Stimulated activated CD4-positive, alpha-beta T cell treated with anti-CD3 and anti-CD28 coated beads, Interleukin-4, amount 100 ng/mL, for 1 hour (primary cell): Measurements from ENCODE around the gene SLC44A1.

ENCODE experiments used
- DNase-seq: peaks from one replicate; pipeline ENCODE4 v3.0.0-alpha.2; 2020

Gene SLC44A1

DNA sequence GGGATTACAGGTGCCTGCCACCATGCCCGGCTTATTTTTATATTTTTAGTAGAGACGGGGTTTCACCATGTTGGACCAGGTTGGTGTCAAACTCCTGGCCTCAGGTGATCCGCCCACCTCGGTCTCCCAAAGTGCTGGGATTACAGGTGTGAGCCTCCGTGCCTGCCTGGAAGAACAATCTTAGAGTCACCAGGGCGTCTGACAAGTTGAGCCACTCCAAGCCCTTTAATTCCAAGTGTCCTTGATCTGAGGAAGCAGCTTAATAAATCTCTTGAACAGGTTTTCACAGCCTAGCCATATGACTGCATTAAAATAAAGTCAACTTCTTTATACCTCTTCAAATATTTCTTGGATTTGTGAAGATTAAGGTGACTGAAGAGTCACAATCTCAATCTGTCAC lies 31.5 kb downstream of the SLC44A1 start:
- no peak for DNase-seq

DNA sequence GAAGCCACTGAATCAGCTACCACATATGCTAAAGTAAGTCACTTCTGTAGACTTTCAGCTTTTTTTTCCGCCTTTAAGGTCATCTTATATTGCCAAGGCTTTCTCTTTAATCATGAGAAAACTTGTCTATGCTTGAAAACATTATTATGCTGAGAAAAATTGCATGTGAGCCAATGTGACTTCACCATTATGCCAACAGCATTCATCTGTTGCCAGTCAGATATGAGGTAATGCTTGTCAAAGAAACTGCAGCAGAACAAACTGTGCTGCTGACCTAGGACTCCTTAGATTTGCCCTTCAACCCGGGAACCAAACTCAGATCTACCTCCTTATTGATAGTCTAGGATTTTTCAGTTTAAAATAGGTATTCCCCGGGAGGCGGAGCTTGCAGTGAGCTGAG lies 34.3 kb downstream of the SLC44A1 start:
- no peak for DNase-seq

DNA sequence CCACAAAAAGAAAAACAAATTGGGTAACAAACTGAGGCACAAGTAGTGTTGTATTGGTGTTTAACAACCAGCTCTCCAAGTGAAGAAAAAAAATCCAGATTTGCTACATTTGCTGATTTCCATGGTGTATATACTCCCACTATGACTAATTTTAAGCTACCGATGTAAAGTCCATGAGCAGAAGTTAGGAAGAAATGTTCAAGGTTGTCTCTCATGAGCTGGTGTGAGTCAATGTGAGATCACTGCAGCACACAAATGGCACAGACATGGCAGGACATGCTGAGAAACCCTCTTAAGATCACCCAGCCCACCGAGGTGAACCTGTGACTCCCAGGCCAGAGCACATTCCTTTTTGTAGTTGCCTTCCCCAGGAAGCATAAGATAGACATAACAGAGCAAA lies 36.2 kb downstream of the SLC44A1 start:
- no peak for DNase-seq

DNA sequence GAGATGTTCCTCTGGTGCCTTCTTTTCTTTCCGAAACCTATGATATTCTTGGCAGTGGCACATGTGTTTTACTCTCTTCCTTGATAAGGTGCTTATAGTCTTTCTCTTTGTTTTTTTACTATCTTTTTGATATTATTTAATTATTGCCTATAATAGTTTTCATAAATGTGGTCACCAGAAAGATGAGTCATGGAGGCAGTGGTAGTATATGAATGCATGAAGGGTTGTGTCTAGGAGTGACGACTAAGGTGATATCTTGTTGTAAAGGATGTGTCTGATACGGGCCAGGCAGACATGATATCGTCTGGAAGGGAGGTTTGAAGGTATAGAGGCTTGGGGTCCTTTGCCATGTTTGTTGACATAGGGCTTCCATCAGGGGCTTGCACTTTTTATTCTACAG lies 36.8 kb downstream of the SLC44A1 start:
- no peak for DNase-seq

DNA sequence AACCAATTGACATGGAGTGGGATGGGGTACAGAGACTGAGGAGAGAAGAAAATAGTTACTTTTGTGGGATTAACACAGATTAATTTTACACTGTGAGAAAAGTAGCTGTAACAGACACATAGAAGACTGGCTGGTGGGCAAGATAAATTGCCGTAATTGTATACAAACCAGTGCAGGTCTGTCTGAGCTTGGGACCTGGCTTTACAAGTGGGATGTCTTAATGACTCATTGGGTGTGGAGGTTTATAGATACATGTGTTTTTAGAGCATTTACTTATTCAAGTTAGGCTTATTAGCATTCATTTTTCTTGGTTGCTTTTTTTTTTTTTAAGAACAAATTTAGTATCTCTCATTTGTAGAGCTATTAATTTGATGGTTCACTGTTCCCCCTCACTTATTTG lies 37.5 kb downstream of the SLC44A1 start:
- no peak for DNase-seq

DNA sequence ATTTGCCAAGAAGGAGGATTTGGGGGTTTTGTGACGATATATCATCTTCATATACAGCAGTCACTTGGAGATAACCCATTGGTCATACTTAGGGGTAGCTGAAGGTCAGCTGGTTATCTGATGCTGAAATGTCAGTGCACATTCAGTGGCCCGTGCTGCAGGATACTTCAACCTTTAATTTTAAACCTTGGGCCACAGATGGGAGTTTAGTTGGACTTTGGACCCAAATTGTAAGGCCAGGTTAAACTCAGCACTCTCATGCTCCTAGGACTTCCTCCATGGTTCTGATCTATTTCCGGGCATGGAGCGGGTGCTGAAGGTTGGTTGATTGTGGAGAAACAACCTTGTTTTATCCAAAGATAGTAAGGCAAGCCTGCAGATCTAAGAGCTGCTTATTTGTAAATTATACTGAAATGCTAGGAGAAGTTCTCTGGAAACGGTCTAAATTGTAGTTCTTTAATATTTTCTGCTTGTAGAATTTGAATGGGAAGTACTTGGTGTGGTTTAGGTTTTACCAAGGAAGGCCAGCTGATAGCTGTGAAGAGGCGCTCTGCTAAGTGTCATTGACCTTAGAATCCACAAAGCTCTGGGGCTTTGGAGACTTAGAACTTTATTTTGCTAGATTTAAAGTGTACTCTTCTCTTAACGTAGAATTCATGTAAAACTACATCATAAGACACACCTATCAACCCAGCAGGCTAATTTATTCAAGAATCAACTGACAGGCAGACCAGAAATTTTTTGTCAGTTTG lies 38.6 kb downstream of the SLC44A1 start:
- DNase-seq, result no peak

DNA sequence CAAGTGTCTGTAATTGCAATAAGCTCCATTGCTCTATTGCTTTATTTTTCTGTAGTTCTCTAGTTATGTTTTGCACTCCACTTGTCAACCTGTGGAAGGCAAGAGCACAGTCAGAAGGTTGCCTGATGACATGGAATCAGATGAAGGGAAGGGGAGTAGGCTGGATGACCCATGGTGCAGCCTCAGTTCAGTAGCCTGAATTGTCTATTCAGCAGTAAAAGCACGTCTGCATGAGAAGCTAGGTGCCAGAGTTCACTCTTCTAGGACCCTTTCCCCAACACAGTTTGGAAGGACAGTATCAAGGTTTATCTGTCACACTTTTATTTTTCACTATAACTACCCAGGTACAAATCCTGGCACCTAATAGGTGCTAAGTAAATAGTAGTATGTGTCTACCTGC lies 39.3 kb downstream of the SLC44A1 start:
- DNase-seq, result no peak

DNA sequence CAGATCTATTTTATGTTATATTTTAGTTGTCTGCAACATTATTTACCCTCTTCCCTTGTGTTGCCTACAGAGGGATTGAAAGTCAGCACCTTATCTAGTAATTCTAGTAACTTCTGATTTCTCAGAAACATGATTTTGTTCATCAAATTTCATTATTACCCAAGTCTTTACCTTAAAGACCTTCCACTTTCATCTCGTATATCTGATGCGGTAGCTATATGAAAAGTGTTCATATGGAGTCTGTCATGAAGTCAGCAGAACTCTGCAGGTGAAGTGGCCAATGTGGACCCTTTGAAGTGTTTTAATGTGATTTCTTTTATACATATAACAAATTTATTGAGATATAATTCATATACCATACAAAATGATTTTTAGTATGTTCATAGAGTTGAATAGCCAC lies 40.0 kb downstream of the SLC44A1 start:
- DNase-seq, result no peak

DNA sequence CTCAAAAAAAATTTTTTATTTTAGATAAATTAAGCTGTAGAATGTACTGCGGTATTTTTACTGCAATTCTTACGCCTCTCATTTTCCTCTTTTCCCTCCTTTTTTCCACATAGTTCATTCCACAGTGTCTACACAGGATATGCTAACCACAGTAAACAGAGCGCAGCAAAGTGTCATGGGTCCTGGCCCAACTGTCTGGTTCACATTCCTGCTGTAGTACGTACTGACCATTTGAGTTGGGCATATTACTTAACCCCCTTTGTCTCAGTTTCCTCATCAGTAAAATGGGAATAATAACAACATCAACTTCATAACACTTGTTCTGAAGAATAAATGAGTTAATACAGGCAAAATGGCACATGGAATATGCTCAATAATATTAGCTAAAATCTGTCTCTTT lies 41.6 kb downstream of the SLC44A1 start:
- no peak for DNase-seq

DNA sequence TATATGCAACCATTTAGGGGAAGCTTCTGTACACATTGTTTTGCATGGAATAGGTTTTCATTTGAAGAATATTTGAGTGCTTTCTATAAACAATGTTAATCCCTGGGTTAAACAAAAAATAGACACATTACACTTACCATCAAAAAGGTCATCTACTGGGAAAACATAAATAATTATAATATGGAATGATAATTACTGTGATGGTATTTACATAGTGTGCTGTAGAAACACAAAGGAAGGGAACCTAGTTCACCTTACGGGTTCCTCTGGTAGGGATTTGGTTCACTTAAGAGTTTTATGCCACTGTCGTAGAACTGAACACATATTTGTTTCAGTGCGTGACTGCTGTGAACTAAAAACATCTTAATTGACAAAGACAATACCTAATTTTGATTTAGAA lies 44.9 kb downstream of the SLC44A1 start:
- no peak for DNase-seq

DNA sequence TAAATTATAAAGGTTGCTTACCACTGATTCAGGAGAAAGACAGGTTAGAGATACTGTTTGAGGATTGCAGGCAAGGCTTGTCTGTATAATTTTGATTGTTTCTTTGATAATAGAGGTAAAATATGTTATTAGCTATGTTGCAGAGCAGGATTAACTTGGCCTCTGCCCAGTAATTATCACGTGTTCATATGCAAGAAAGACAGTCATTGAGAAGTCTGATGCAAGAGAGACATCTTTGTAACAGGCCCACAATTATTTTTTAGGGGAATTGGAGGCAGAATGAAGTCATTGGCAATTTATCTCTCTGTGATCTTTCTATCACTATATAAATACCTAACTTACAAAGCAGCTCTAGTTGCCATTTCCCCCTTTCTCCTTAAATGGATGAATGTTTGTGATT lies 46.0 kb downstream of the SLC44A1 start:
- no peak for DNase-seq

DNA sequence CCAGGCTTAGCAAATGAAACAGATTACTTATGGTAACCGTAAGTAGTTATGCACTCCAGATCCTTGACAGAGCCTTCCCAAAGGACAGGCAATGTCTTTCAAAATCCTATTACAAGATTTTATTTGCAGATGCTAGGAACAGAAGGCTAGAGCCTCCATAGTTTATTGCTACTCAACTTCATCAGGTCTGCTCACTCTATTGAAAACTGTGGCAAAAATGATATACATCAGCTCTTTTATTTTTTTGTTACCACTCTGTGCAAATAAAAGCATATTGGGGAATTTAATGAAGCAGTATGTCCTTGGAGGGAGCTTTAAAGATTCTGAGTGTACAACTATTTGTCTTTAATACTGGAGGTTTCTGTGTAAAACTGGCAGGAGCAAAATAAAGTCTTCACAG lies 46.5 kb downstream of the SLC44A1 start:
- DNase-seq, result no peak

DNA sequence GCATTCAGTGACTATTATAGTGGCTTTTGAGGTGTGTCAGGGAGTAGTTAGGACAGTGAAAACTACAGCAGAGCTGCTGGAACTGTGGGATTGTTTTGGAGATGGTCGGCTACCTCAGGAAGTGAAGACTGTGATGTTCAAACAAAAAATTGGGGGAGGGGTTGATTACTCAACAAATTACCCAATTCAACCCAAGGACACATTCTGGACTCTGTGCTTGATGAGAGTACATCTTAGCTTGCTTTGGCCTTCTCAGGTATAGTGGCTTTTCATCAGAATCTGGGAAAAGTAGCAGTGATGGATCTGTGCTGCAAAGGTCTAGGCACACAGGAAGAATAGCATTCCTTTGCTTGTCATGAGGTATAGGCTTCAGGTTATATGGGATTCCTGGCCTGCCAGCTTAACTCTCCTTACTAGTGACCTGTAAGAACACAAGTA lies 47.0 kb downstream of the SLC44A1 start:
- no peak for DNase-seq

DNA sequence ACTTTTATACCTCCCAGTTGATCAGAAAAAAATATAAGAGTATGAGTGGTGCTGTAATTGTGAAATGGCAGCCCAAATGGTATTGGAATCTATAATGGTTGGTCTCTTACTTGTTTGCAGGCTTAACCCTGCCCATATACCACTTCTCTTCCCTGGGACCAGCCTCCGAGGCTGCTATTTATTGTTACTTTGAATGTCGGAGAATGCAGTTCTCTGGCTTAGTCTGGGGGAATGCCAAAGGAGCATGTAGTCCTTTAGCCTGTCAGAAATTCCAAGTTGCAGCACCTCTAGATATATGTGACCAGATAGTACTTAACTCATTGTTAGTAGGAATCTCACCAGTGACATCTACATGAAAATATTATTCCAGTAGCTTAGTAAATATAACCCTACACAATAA lies 47.5 kb downstream of the SLC44A1 start:
- DNase-seq, result no peak

DNA sequence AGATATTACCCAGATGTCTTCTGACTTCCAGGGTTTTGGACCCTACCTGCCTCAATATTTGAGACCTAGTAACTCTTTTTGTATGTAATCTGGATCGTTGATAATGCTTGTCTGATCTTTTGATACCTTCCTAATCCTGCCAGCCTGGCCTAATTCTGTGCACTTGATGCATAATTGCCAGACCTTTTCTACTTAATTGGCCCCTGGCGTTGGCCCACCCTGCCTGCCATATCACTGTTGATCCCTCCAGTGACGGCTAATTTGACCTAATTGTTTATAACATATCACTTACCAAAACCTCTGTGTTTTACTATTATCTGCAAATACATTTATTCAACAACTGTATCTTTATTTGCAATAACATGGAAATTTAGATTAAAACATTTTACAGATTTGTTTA lies 49.0 kb downstream of the SLC44A1 start:
- DNase-seq, result no peak

DNA sequence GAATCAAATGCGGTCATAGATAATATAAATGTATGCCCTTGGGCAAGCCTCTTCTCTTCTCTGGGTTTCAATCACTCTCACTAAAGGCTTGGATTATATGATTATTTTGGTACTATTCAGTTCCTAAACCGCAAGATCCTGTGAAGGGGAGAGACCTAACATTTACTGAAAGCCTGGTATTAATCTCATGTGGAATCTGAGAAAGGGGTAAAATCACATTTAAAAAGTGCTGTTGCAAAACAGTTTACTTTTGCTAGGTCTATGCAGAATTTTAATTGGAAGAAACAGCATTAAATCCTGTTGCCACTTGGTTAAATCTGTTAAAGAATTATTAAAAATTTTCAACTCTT lies 50.7 kb downstream of the SLC44A1 start:
- no peak for DNase-seq

DNA sequence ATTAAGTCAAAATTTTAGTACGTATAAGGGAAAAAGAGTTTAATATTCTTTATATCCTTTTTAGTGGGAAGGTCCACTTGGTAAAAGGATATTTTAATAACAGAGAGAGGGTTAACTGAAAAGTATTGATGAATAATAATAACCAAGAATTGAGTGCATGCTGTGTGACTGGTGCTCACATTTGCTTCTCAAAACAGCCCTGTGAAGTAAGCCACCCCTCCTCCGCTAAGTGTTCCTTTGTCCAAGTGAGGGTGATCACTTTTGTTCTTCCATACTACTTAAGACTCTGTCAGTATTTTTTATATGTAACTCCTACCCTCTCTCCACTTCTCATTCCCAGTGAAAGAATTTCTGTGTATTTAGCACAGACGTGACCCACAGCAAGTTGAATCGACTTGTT lies 51.5 kb downstream of the SLC44A1 start:
- DNase-seq, result no peak

DNA sequence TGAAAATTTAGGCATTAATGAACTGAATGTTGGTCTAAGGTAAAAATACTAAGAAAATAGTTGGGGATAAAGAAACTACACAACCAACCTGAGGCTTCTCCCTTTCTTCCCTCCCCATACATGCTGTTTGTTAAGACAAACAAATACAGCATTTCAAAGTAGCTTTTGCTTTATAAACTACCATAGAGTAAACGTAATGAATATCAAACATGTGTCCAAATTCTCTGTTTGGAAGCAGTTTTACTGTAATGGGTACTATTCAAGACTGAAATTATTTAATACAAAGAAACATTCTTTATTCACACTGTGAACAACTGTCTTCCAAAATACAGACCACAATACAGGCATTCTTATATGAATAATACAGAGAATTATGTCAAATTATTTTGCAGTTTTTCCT lies 52.0 kb downstream of the SLC44A1 start:
- no peak for DNase-seq

DNA sequence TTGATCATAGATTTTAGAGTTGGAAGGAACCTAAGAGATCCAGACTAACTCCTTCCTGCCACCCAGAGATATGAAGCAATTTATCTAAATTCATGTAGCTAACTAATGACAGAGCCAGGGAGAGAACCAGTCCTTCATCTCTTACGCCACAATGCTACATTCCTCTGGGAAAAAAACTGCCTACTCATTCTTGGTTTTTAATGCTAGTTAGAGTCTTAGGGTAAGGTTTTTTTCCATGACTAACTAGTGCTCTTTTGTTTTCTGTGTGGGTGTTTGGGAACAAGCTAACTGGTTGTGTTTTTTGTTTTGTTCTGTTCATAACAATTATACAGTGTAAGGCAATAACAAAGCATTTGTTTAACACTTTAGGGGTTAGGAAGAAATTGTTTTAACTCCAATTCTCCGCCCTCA lies 52.4 kb downstream of the SLC44A1 start:
- no peak for DNase-seq

DNA sequence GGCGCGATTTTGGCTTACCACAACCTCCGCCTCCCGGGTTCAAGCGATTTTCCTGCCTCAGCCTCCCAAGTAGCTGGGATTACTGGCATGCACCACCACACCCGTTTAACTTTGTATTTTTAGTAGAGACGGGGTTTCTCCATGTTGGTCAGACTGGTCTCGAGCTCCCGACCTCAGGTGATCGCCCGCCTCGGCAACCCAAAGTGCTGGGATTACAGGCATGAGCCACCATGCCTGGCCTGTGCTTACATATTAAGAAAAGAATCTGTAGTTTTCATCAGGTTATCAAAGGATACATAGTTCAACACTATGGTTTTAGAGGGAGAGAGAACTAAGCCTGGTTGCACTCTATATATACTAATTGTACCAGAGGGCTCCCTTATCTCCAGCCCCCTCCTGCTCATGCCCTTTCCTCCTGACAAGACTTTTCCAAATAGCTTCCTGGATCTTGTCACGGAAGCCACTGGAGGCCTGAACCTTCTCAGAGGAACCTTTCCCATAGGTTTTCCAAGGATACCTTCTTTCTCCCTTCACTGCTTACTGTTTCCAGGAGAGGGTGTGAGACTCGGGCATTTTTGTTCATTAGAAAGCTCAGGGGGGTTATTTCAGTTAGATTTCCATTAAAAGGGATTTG lies 53.1 kb downstream of the SLC44A1 start:
- DNase-seq, result no peak

DNA sequence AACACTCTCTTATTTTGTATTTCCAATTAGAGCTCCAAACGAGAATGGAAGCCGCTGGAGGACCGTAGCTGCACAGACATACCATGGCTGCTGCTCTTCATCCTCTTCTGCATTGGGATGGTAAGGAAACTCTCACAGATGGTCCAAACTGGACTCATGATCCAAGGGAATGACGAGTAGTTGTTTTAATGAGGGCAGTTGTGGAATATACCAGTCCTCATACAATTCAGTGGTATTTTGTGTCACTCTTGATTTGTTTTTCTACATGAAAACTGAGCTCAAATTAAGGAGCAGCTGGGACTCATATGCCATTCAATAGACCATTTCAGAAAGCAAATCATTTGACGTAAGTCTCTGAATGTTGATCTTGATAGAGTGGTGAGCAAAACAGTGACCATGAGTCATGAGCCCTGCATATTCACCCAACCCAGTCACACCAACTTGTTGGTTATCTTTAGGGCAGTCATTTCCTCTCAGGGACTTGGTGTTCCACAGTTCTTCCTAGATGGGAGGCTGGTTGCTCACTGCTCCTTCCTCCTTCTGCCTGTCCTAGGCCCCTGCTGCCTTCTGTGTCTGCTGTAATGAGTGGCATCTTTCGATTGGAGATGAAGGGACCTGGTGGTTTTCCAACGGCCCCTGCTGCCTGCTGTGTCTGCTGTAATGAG lies 54.9 kb downstream of the SLC44A1 start:
- no peak for DNase-seq

DNA sequence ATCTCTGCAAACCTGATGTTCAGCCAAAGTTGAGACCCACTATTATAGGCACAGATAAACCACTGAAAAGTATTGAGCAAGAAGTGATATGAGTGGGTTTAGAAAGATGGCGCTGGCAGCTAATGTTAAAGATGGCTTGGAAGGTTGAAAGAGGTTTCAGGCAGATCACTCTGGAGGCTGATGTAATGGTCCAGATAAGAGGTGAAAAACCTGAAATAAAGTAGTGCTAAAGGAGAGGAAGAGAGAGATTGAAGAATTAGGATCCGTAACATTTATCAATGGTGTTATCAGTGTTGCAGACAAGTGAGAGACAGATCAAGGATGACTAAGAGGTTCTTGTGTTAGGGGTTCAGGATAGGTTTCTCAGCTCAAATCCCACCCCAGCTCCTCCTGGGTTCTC lies 58.3 kb downstream of the SLC44A1 start:
- no peak for DNase-seq

DNA sequence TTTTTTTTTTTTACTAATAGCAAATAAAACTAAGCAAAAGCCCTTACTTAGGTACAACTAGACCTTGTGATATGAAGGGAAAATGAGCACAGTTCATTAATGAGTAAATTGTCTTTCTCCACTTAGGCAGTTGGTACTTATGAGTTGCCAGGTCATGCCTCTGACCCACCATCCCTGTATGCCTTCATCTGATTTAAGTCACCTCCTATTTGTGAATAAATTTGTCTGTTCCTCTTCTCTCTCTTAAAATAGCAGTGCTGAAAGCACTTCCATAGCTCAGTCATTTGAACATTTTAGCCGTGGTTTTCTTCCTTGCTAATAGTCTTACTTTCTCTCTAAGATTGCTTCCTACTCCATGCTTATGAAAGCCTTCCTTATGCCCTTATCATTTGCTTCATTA lies 61.4 kb downstream of the SLC44A1 start:
- DNase-seq, result no peak

DNA sequence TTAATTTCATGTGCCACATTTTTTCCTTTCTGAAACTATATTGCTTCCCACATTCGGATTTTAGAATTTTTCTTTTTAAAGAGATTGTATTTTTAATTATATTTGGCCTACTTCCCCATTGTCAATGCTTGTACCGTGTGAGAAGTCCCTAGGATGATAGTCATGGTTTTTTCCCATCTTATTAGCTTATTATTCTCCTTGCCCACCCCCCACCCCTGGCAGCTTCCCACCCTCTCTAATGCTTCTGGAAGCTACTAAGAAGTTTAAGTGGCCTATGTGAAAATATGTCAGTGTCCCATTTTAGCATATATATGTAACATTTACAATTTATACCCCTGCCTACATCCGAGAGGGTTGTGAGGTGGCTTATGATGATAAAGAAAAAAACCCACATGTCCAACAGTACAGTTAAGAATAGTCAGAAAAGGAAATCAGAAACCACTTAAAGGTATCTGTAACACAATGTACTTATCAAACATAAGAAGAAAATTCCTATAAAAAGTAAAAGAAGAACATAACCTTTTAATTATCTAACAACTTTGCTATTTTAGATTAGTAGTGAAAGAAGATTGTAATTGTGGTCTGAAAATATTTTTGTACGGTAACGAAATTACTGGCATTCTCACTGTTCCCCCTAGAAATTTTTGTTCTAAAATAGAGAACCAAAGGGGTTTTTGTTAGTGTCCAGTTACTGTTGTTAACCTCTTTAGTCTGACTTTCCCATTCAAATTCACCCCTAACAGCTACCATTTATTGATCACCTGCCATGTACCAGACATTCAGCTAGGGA lies 62.1 kb downstream of the SLC44A1 start:
- DNase-seq, result no peak
